A673 (cell line): ENCODE measurements around the gene VSIR. TPM values are rescaled to one million over a fixed set of nuclear protein-coding genes. Genes with fewer than 3 reads are reported as not detected.

Source experiments
- BruUV-seq: library from RNA; stranded (reverse); fragments of 400-500 nt; replicated peaks from 2 replicates; lab custom pipeline; 2021; lab: Mats Ljungman, UMichigan
- CTCF ChIA-PET: fragments of 300-600 bp; sonication (Branson Sonifier 250); formaldehyde crosslinking; loops from one replicate; lab custom pipeline; 2022; ENCODE audit warnings: antibody characterized with exemption; lab: Charles Lee
- POLR2A ChIA-PET: fragments of 300-600 bp; sonication (Branson Sonifier 250); formaldehyde crosslinking; loops from one replicate; lab custom pipeline; 2022; ENCODE audit warnings: antibody characterized with exemption; ENCODE audit not compliant: low non-redundant PET; lab: Charles Lee
- DNase-seq: peaks from one replicate; pipeline ENCODE4 v3.0.0-alpha.2; 2015; ENCODE audit warnings: low spot score
- H3K27ac ChIP-seq: fragments of 200-600 bp; sonication (generic); 2 replicates; pipeline ENCODE4 v1.5.1; 2016; ENCODE audit warnings: mixed run types, low read depth, mild to moderate bottlenecking, mixed read lengths, antibody characterized with exemption, low read length; ENCODE audit not compliant: poor library complexity, severe bottlenecking
- H3K27me3 ChIP-seq: fragments of 200-600 bp; sonication (generic); replicated peaks from 2 replicates; pipeline ENCODE4 v1.6.1; 2017; ENCODE audit warnings: mixed run types, low read depth, mild to moderate bottlenecking, mixed read lengths, antibody characterized with exemption, low read length; ENCODE audit not compliant: insufficient read depth, poor library complexity
- H3K36me3 ChIP-seq: fragments of 200-600 bp; sonication (generic); 2 replicates; pipeline ENCODE4 v1.6.1; 2016; ENCODE audit warnings: mixed run types, mild to moderate bottlenecking, mixed read lengths, antibody characterized with exemption, low read length; ENCODE audit not compliant: insufficient read depth, poor library complexity, severe bottlenecking
- H3K4me1 ChIP-seq: fragments of 200-600 bp; sonication (generic); 2 replicates; pipeline ENCODE4 v1.6.1; 2017; ENCODE audit warnings: mixed run types, mild to moderate bottlenecking, mixed read lengths, antibody characterized with exemption, low read length; ENCODE audit not compliant: insufficient read depth, poor library complexity, severe bottlenecking
- H3K4me3 ChIP-seq: fragments of 200-600 bp; sonication (generic); 2 replicates; pipeline ENCODE4 v1.5.1; 2016; ENCODE audit warnings: low read depth, mixed run types, mild to moderate bottlenecking, mixed read lengths, low read length; ENCODE audit not compliant: poor library complexity, severe bottlenecking
- H3K9me3 ChIP-seq: fragments of 200-600 bp; sonication (generic); 2 replicates; pipeline ENCODE4 v1.6.1; 2016; ENCODE audit warnings: mixed run types, low read depth, mild to moderate bottlenecking, mixed read lengths, antibody characterized with exemption, low read length; ENCODE audit not compliant: poor library complexity, severe bottlenecking
- EZH2 ChIP-seq: fragments of 200-600 bp; sonication (generic); IDR thresholded peaks from 2 replicates; pipeline ENCODE4 v1.6.1; 2017; ENCODE audit warnings: borderline replicate concordance, low read depth, mild to moderate bottlenecking, mixed read lengths, antibody characterized with exemption, low read length; ENCODE audit not compliant: poor library complexity, severe bottlenecking
- intact Hi-C: fragments of 100-400 bp; cut with micrococcal nuclease; formaldehyde crosslinking; loops from one replicate; pipeline ENCODE4 v1.10.0; 2022; ENCODE audit not compliant: unreplicated experiment
- total RNA-seq: library from RNA; stranded (reverse); gene quantifications from 2 replicates; pipeline ENCODE4 v1.2.3, GENCODE V29; 2021
- TF ChIP-seq, protein P1 (sequence below): fragments of 300-800, 200-600 bp; sonication (generic); conservative IDR thresholded peaks from 2 replicates; pipeline ENCODE4 v1.5.1; 2017; ENCODE audit warnings: low read depth, mild to moderate bottlenecking, antibody characterized with exemption, low read length, moderate library complexity, mixed read lengths

VSIR gene
- total RNA-seq, 1 experiment from 2014 or later: not detected

DNA sequence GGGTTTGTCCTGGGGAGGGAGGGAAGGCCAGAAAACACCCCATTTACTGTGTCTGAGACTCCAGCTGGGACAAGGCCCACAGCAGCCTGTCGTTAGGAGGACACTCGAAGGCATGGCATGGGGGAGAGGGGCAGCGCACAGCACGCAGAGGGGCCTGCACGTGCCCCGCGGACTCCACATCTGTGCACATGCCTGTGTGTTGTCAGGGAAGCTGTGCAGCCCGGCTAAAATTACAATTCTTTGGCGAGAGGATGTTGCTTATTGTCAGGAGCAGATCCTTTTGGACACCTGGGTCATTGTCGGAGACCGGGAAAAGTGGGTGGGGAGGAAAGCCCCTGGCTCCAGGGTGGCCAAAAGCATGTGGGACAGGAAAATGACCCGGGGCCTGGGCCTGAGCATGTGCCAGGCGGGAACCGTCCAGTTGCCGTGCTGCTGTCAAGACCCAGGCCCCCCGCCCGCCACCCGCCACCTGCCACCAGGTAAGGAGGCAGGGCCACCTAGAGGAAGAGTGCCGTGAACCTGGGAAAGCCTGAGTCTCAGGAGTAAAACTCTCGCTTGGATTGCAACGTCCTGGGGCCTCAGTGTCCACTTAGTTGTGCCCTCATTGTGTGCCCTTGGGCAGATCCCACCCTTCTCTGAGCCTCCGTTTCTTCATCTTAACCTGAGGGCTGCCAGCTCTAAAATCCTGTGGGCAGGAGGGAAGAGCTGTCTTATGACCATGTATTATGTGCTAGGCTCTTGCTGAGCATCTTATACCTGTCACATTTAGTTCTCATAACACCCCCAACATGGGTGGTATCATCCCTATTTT lies 7.2 kb downstream of the VSIR start:
- H3K4me1 ChIP-seq: no peaks in the 10 kb centered on the region
- DNase-seq: no peak
- intact Hi-C loops: no loop called here
- no peak for TF ChIP-seq EZH2
- TF ChIP-seq, protein P1, sequence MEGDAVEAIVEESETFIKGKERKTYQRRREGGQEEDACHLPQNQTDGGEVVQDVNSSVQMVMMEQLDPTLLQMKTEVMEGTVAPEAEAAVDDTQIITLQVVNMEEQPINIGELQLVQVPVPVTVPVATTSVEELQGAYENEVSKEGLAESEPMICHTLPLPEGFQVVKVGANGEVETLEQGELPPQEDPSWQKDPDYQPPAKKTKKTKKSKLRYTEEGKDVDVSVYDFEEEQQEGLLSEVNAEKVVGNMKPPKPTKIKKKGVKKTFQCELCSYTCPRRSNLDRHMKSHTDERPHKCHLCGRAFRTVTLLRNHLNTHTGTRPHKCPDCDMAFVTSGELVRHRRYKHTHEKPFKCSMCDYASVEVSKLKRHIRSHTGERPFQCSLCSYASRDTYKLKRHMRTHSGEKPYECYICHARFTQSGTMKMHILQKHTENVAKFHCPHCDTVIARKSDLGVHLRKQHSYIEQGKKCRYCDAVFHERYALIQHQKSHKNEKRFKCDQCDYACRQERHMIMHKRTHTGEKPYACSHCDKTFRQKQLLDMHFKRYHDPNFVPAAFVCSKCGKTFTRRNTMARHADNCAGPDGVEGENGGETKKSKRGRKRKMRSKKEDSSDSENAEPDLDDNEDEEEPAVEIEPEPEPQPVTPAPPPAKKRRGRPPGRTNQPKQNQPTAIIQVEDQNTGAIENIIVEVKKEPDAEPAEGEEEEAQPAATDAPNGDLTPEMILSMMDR: no peak
- H3K36me3 ChIP-seq: no peaks in the 10 kb centered on the region
- H3K4me3 ChIP-seq: no peak overlapping the region
- H3K27me3 ChIP-seq: no peaks in the 10 kb centered on the region
- CTCF ChIA-PET: no interaction called here
- POLR2A ChIA-PET: interaction anchor here (0.6 kb wide), 1 partner anchor 247 kb away, joined by 4 read pairs; no protein-coding TSS in a partner anchor
- H3K9me3 ChIP-seq: no peaks in the 10 kb centered on the region
- BruUV-seq: no TSS peak
- H3K27ac ChIP-seq: no peak overlapping the region

DNA sequence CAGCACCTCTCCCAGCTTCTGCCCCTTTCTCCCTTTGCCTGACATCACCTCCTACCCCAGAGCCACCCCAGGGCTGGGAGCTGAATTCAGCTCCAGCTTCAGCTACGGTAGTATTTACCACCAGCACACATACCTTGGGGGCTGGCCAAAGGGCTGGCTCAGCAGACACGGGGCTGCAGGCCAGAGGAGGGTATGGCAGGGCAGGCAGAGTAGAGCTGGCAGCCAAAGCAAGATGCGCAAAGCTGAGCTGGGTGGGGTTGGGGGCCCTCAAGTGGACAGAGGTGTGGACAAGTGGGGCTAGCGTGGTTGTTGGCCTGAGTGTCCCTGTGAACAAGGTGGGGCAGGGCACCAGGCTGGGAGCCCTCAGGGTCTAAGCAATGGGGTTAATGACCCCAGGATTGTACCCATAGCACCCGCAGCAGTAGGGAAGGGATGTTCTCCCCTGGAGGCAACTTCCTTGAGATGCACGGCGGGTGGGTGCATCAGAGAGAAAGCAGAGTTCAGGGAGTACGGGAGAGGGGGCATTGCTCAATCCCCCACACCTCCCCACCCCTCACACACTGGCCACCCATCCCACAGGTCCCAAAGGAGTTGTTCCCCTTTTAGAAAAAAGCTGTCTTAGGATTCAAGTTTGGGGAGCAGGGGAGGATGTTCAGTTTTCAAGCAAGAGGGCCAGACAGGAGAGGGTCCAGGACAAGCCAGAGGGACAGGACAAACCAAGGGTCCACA lies 8.0 kb downstream of the VSIR start:
- no peak overlapping the region for H3K27ac ChIP-seq
- ChIA-PET CTCF (interaction anchor here (1.0 kb wide), 1 partner anchor 9 kb away, joined by 3 read pairs; no protein-coding TSS in a partner anchor), POLR2A (interaction anchor here (0.5 to 0.6 kb wide), 2 partner anchors 19 to 246 kb away, joined by 3 to 4 read pairs; no protein-coding TSS in a partner anchor)
- H3K4me3 ChIP-seq: no peak overlapping the region
- no peaks in the 10 kb centered on the region for H3K4me1 ChIP-seq
- DNase-seq: no peak
- BruUV-seq: no TSS peak
- intact Hi-C loops: no loop called here
- TF ChIP-seq, protein P1: no peak
- TF ChIP-seq EZH2: no peak
- H3K36me3 ChIP-seq: no peaks in the 10 kb centered on the region
- H3K9me3 ChIP-seq: no peaks in the 10 kb centered on the region
- no peaks in the 10 kb centered on the region for H3K27me3 ChIP-seq

DNA sequence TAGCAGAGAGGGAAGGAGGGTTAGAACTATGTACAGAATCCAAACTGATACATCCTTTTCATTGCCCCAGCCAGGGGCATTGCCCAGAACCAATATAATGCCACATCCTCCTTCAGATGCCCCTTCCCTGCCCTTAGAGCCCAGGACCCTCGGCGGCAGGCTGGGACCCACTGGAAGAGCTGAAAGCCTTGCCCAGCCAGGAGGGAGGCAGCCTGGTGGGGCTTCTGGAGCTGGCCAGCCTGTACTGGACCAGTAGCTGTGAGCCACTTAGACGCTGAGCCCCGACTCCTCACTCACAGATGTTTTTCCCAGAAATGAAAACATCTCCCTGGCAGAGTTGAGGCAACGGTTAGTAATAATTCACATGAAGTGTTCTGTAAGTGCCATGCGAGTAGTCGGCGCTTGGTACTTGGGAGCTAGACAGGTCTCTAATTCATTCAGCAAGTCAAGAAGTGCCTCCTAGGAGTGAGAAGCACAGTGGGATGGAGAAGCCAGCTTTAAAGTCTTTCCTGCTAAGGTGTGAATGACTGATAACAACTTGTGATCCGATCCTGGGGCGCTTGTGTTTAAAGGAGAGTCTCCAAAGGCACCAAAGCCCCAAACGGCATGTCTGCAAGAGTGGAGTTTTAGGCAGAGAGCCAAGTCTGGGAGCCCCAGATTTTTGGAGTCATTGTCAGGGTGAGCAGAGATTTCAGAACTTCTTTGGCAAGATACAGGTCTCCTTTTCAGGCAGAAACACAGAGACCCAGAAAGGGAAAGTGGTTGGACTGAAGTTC lies 9.8 kb downstream of the VSIR start:
- Histone ChIP-seq H3K27ac (no peak overlapping the region), H3K36me3 (no peaks in the 10 kb centered on the region), H3K9me3 (no peaks in the 10 kb centered on the region), H3K4me1 (no peaks in the 10 kb centered on the region), H3K4me3 (no peak overlapping the region), H3K27me3 (no peaks in the 10 kb centered on the region)
- DNase-seq: no peak
- TF ChIP-seq EZH2: no peak
- TF ChIP-seq, protein P1: no peak
- intact Hi-C loops: no loop called here
- POLR2A ChIA-PET: no interaction called here
- BruUV-seq: no TSS peak
- CTCF ChIA-PET: no interaction called here
